ENCODE results near the gene LTBP2. TPM values are rescaled to one million over a fixed set of nuclear protein-coding genes. Genes with fewer than 3 reads are reported as not detected.

The LTBP2 gene
- total RNA-seq, 1 donor from 2014 or later, result 1.3 TPM

- Mint-ChIP-seq H3K4me1 (peaks cover 19% of the 10 kb centered on the region), H3K27me3 (ENCODE audit: low read depth) (no peaks in the 10 kb centered on the region), H3K36me3 (ENCODE audit: low read depth) (no peaks in the 10 kb centered on the region), H3K9me3 (no peaks in the 10 kb centered on the region), H3K4me3 (peak overlapping the region; percentile 41), H3K27ac (ENCODE audit: unreplicated experiment) (peak overlapping the region; percentile 93)
- no peak for TF ChIP-seq CTCF (conservative IDR thresholded peaks at IDR 0.05)
- DNase-seq (ENCODE audit: low read depth, low spot score), result no peak
Measured at GRCh38 chr14:74500417-74501134, 111.5 kb downstream of the LTBP2 start.

GRCh38 chr14:74495356-74495755, 116.7 kb downstream of the LTBP2 start:
- TF ChIP-seq CTCF (conservative IDR thresholded peaks at IDR 0.05), result no peak
- Mint-ChIP-seq H3K36me3 (ENCODE audit: low read depth) (no peaks in the 10 kb centered on the region), H3K9me3 (no peaks in the 10 kb centered on the region), H3K4me3 (no peak overlapping the region), H3K27ac (ENCODE audit: unreplicated experiment) (no peak overlapping the region), H3K4me1 (peaks cover 19% of the 10 kb centered on the region), H3K27me3 (ENCODE audit: low read depth) (no peaks in the 10 kb centered on the region)
- no peak for DNase-seq (ENCODE audit: low read depth, low spot score)

GRCh38 chr14:74493343-74494261, 118.4 kb downstream of the LTBP2 start, which contains the start of gene ISCA2:
Gene ISCA2, plus strand, starts transcription at chr14:74493765. Its CDS starts 10 bp downstream, at chr14:74493775.
- no peak for TF ChIP-seq CTCF (conservative IDR thresholded peaks at IDR 0.05)
- H3K4me1 Mint-ChIP-seq, result peaks cover 19% of the 10 kb centered on the region
- H3K4me3 Mint-ChIP-seq, result no peak within 1 kb of the TSS
- DNase-seq (ENCODE audit: low read depth, low spot score), result peak; percentile 99
- H3K27ac Mint-ChIP-seq (ENCODE audit: unreplicated experiment), result no peak within 1 kb of the TSS
- H3K9me3 Mint-ChIP-seq, result no peaks in the 10 kb centered on the region
- H3K36me3 Mint-ChIP-seq (ENCODE audit: low read depth), result no peaks in the 10 kb centered on the region
- no peaks in the 10 kb centered on the region for H3K27me3 Mint-ChIP-seq (ENCODE audit: low read depth)

- no peak within 1 kb of the TSS for H3K27ac Mint-ChIP-seq (ENCODE audit: unreplicated experiment)
- H3K9me3 Mint-ChIP-seq, result no peaks in the 10 kb centered on the region
- no peak for DNase-seq (ENCODE audit: low read depth, low spot score)
- no peak for TF ChIP-seq CTCF (conservative IDR thresholded peaks at IDR 0.05)
- peaks cover 19% of the 10 kb centered on the region for H3K4me1 Mint-ChIP-seq
- H3K4me3 Mint-ChIP-seq, result no peak within 1 kb of the TSS
- no peaks in the 10 kb centered on the region for H3K36me3 Mint-ChIP-seq (ENCODE audit: low read depth)
- H3K27me3 Mint-ChIP-seq (ENCODE audit: low read depth), result no peaks in the 10 kb centered on the region
Measured at GRCh38 chr14:74492776-74493342, 119.2 kb downstream of the LTBP2 start, which contains the start of gene NPC2. Gene NPC2, minus strand, starts transcription at chr14:74493305. Its CDS starts 31 bp downstream, at chr14:74493274.

DNA sequence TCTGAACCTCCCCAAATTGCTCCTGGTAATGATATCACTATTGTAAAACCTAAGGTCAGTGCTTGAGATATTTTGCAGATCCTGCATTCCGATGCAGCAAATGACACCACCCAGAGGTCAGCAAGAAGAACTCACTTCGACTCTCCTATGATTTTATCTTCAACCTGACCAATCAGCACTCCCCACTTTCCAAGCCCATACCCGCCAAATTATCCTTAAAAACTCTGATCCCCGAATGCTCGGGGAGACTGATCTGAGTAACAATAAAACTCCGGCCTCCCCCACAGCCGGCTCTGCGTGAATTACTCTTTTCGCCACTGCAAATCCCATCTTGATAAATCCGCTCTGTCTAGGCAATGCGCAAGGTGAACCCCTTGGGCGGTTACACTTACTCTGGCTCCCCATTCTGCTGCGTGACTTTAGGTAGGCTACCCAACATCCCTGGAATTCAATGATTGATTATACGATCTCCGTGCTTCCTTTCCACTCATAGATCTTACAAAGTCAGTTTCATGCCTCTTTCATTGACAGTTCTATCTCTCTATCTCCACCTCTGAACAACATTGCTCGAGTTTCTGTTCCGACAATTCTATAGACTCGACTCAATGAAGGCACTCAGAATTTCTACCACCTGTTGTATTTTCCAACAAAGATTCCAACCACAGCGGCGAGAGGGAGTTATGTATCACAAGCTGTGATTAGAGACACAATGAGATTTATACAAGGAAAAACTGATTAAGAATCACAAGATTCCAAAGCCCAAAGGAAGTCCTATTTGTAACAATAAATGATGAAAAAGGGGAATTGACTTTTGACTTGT, 119.9 kb downstream of the LTBP2 start:
- H3K27me3 Mint-ChIP-seq (ENCODE audit: low read depth), result no peaks in the 10 kb centered on the region
- H3K27ac Mint-ChIP-seq (ENCODE audit: unreplicated experiment), result no peak overlapping the region
- no peaks in the 10 kb centered on the region for H3K9me3 Mint-ChIP-seq
- H3K4me1 Mint-ChIP-seq, result peaks cover 19% of the 10 kb centered on the region
- no peak for DNase-seq (ENCODE audit: low read depth, low spot score)
- H3K4me3 Mint-ChIP-seq, result no peak overlapping the region
- peak; percentile 47 for TF ChIP-seq CTCF (conservative IDR thresholded peaks at IDR 0.05)
- H3K36me3 Mint-ChIP-seq (ENCODE audit: low read depth), result no peaks in the 10 kb centered on the region
